ENCODE data around the gene DMRTA2. TPM values are rescaled to one million over a fixed set of nuclear protein-coding genes. Genes with fewer than 3 reads are reported as not detected.

The DMRTA2 gene
- total RNA-seq, 2 experiments from 2014 or later, result not detected

DNA sequence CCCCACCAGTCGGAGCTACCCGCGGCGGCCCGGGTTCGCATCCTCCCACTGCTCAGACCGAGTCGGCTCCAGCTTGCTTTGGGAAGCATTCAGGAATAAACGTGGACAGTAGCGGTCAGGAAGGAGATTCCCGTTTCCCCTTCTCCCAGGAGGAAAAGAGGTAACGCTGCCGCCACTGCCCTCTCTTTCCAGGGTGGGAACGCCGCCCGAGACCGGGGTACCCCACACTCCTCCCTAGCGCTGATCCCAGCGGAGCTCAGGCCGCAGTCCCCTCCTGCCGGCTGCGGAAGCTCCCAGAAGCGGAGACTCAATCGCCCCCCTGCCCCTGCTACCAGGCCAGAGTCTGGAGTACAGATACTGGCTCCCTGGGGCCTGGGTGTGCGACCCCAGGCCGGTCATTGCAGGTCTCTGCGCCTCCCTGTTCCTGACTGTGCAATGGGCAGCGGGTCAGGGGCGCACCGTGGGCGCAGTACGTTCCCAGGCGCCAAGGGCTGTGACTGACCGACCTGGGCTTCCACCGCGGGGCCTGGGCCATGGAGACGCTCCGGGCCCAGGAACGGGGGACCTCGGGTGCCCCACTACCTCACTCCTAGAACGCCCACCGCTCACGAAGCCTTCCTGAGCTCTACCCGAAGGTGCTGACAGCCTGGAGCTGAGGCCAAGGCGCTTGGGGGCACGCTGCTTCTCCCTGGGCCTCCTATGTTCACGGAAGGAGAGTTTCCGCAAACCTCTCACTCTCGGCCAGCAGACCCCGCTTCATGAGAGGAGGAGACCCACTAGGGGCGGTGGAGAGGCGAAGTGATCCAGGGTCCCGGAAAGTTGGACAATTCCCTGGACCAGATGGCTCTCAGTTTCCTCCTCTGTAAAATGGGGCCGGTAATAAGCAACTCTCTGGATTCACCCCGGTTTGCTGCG is 7.8 kb downstream of the DMRTA2 start:
- Histone ChIP-seq H3K4me1 (ENCODE audit: insufficient read depth, low read length) (peaks cover 19% of the 10 kb centered on the region), H3K36me3 (ENCODE audit: insufficient read depth, low read length) (no peaks in the 10 kb centered on the region), H3K9me3 (ENCODE audit: control insufficient read depth in 1 of 2, insufficient read depth in 1 of 2, low read length in 2 of 2) (peaks cover 4 to 27% of the 10 kb centered on the region in 2 experiments), H3K27me3 (ENCODE audit: control insufficient read depth in 1 of 2, insufficient read depth in 2 of 2, low read length in 2 of 2) (peaks cover 52 to 58% of the 10 kb centered on the region in 2 experiments), H3K4me3 (ENCODE audit: low read length) (no peak overlapping the region), H3K27ac (ENCODE audit: low read depth in 1 of 2, low read length in 2 of 2) (no peak overlapping the region)
- TF ChIP-seq, protein P1, sequence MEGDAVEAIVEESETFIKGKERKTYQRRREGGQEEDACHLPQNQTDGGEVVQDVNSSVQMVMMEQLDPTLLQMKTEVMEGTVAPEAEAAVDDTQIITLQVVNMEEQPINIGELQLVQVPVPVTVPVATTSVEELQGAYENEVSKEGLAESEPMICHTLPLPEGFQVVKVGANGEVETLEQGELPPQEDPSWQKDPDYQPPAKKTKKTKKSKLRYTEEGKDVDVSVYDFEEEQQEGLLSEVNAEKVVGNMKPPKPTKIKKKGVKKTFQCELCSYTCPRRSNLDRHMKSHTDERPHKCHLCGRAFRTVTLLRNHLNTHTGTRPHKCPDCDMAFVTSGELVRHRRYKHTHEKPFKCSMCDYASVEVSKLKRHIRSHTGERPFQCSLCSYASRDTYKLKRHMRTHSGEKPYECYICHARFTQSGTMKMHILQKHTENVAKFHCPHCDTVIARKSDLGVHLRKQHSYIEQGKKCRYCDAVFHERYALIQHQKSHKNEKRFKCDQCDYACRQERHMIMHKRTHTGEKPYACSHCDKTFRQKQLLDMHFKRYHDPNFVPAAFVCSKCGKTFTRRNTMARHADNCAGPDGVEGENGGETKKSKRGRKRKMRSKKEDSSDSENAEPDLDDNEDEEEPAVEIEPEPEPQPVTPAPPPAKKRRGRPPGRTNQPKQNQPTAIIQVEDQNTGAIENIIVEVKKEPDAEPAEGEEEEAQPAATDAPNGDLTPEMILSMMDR (IDR thresholded peaks at IDR 0.05), result no peak
- intact Hi-C loops (cut with DNase I, micrococcal nuclease), result no loop called here
- H3K4me3 Mint-ChIP-seq, result no peak overlapping the region
- no peaks in the 10 kb centered on the region for H3K9me3 Mint-ChIP-seq
- peaks cover 16% of the 10 kb centered on the region for H3K4me1 Mint-ChIP-seq (ENCODE audit: low read depth)
- POLR2A ChIA-PET, result interaction anchor here (0.5 kb wide), 1 partner anchor 9 kb away, joined by 4 read pairs; no protein-coding TSS in a partner anchor
- CTCF ChIA-PET, result no interaction called here
- DNase-seq, result no peak
- ATAC-seq (ENCODE audit: poor library complexity), result no peak
- no peaks in the 10 kb centered on the region for H3K36me3 Mint-ChIP-seq (ENCODE audit: low read depth)
- no peak overlapping the region for H3K27ac Mint-ChIP-seq
- H3K27me3 Mint-ChIP-seq, result peaks cover 68% of the 10 kb centered on the region

GRCh38 chr1:50414853-50415234 is 8.4 kb downstream of the DMRTA2 start:
- ChIA-PET POLR2A (interaction anchor here (0.6 kb wide), 1 partner anchor 10 kb away, joined by 3 read pairs; no protein-coding TSS in a partner anchor), CTCF (no interaction called here)
- Histone ChIP-seq H3K4me3 (ENCODE audit: low read length) (no peak overlapping the region), H3K4me1 (ENCODE audit: insufficient read depth, low read length) (peaks cover 19% of the 10 kb centered on the region), H3K36me3 (ENCODE audit: insufficient read depth, low read length) (no peaks in the 10 kb centered on the region), H3K9me3 (ENCODE audit: control insufficient read depth in 1 of 2, insufficient read depth in 1 of 2, low read length in 2 of 2) (peaks cover 4 to 30% of the 10 kb centered on the region in 2 experiments), H3K27ac (ENCODE audit: low read depth in 1 of 2, low read length in 2 of 2) (no peak overlapping the region), H3K27me3 (ENCODE audit: control insufficient read depth in 1 of 2, insufficient read depth in 2 of 2, low read length in 2 of 2) (peaks cover 50 to 51% of the 10 kb centered on the region in 2 experiments)
- DNase-seq, result no peak
- Mint-ChIP-seq H3K27ac (no peak overlapping the region), H3K4me1 (ENCODE audit: low read depth) (peaks cover 10% of the 10 kb centered on the region), H3K36me3 (ENCODE audit: low read depth) (no peaks in the 10 kb centered on the region), H3K4me3 (no peak overlapping the region), H3K27me3 (peaks cover 66% of the 10 kb centered on the region), H3K9me3 (no peaks in the 10 kb centered on the region)
- intact Hi-C loops (cut with DNase I, micrococcal nuclease), result no loop called here
- no peak for ATAC-seq (ENCODE audit: poor library complexity)
- TF ChIP-seq, protein P1 (IDR thresholded peaks at IDR 0.05), result no peak

GRCh38 chr1:50412813-50413476 is 10.3 kb downstream of the DMRTA2 start:
- intact Hi-C loops (cut with DNase I, micrococcal nuclease), result no loop called here
- Mint-ChIP-seq H3K36me3 (ENCODE audit: low read depth) (no peaks in the 10 kb centered on the region), H3K9me3 (no peaks in the 10 kb centered on the region), H3K4me1 (ENCODE audit: low read depth) (peaks cover 7% of the 10 kb centered on the region), H3K27me3 (peaks cover 68% of the 10 kb centered on the region), H3K4me3 (no peak overlapping the region), H3K27ac (no peak overlapping the region)
- ATAC-seq (ENCODE audit: poor library complexity) (no peak), DNase-seq (no peak)
- TF ChIP-seq, protein P1 (IDR thresholded peaks at IDR 0.05), result no peak
- Histone ChIP-seq H3K36me3 (ENCODE audit: insufficient read depth, low read length) (no peaks in the 10 kb centered on the region), H3K9me3 (ENCODE audit: control insufficient read depth in 1 of 2, insufficient read depth in 1 of 2, low read length in 2 of 2) (peaks cover 4 to 26% of the 10 kb centered on the region in 2 experiments), H3K4me3 (ENCODE audit: low read length) (no peak overlapping the region), H3K27ac (ENCODE audit: low read depth in 1 of 2, low read length in 2 of 2) (no peak overlapping the region), H3K27me3 (ENCODE audit: control insufficient read depth in 1 of 2, insufficient read depth in 2 of 2, low read length in 2 of 2) (peaks cover 40 to 43% of the 10 kb centered on the region in 2 experiments), H3K4me1 (ENCODE audit: insufficient read depth, low read length) (peaks cover 9% of the 10 kb centered on the region)
- ChIA-PET POLR2A (no interaction called here), CTCF (no interaction called here)

Data from CD4-positive, alpha-beta T cell (primary cell).